LHCN-M2 (cell line): ENCODE data around the gene ACY1. TPM values are rescaled to one million over a fixed set of nuclear protein-coding genes. Genes with fewer than 3 reads are reported as not detected.
A peak's percentile ranks its signal among the peaks of the same experiment; 100 is the strongest.

Source experiments
- DNase-seq: peaks from one replicate; pipeline ENCODE4 v3.0.0-alpha.2; 2012; ENCODE audit warnings: low read depth
- polyA plus RNA-seq: library from polyadenylated mRNA; unstranded; fragments of >200 nt; gene quantifications from one replicate; pipeline ENCODE4 v1.2.1, GENCODE V29; 2012; ENCODE audit warnings: missing spikeins
- total RNA-seq: library from RNA; depleted of rRNA; stranded (reverse); fragments of >200 nt; gene quantifications from 2 replicates; pipeline ENCODE4 v1.2.3, GENCODE V29; 2014; rRNA removed

The ACY1 gene
- total RNA-seq = 60.4 and 75.4 TPM in 2 replicates
- polyA plus RNA-seq = 48.2 TPM

- peak; percentile 79 for DNase-seq
Observed at GRCh38 chr3:51982838-51983577, at the start of gene ACY1. TSS of gene ACY1 (plus strand) at chr3:51983535. CDS start at chr3:51984065, 530 bp downstream.

DNA sequence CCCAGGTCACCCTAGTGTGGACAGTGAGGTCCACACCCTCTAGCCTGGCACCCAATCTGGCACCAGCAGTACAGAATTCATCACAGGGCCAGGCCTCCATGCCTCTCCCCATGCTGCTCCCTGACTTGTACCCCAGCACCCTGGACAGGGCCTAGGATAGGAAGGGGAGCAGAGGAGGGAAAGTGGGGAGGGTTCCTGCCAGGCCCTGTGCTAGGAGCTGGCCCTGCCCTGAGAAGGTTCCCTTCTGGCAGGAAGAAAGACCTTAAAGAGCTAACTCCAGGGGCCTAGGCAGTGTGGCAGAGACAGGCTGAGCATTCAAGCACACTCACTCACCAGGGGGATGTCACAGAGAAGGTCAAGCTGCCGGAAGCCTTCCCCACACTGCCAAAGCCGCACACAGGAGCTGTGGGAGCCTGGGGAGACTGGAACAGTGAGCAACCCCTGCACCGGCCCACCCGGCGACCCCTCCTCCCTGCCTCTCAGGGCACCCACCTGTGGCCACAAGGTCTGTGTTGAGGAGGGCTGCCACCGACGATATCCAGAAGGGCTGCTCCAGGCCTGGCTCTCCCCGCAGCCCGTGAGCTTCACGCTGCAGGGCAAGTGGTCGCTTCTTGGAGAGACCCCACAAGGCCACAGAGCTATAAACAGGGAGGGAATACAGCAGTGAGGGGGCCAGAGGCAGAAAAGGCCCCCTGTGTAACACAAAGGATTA is 49.0 kb upstream of the ACY1 start:
- no peak for DNase-seq

GRCh38 chr3:51934991-51935885 is 48.1 kb upstream of the ACY1 start:
- DNase-seq = no peak

GRCh38 chr3:51935886-51936755 is 47.2 kb upstream of the ACY1 start:
- no peak for DNase-seq

DNA sequence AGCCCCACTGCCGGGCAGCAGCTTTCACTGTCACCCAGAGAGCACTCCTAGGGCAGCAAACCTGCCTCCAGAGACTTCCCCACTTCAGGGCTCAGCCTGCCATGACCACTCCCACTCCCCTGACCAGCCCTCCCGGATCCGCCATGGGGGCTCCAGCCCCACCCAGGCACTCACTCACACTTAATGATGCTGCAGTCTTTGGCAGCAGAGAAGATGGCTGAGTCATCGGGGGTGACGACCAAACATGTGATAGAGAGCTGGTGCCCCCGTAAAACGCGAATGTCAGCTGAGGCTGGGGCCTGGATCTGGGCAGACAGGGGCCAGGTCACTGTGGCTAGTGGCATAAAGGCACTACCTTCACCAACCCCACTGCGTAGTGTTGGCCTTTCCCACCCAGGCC is 46.3 kb upstream of the ACY1 start:
- no peak for DNase-seq

DNA sequence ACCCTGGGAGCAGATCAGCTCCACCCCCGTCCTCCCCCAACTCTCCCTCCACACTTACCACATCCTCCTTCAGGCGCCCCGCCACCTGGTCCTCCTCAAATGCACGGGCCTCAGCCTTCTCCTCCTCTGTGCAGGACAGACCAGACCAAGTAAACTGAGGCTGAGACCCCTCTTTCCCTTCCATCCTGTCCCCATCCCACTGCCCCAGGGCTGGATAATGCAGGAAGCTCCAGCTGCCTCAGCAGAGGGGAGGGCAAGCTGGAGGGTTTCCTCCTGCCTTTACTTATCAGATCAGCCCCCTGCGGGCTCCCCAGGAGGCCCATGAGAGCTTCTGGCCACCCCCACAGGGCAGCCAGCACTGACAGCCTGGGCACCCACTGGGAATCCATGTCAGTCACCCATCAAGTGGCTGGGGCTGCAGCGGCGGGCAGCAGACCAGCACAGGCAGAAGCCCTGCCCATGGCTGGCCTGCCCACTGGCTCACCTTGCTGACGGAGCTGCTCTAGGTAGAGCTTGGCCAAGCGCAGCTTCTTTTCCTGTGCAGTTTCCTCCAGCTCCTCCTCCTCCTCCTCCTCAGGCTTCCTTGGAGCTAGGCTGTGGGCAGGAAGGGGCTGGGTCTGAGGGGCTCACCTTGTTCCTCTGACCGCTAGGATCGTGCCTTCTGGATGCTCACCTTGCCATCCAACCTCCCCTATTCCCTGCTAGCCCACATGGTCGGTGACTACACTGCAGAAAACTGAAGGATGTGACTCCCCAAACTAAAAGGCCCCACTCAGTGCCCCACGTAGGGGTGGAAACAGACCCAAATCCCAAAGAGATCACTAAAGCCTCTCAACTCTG is 45.5 kb upstream of the ACY1 start:
- no peak for DNase-seq

DNA sequence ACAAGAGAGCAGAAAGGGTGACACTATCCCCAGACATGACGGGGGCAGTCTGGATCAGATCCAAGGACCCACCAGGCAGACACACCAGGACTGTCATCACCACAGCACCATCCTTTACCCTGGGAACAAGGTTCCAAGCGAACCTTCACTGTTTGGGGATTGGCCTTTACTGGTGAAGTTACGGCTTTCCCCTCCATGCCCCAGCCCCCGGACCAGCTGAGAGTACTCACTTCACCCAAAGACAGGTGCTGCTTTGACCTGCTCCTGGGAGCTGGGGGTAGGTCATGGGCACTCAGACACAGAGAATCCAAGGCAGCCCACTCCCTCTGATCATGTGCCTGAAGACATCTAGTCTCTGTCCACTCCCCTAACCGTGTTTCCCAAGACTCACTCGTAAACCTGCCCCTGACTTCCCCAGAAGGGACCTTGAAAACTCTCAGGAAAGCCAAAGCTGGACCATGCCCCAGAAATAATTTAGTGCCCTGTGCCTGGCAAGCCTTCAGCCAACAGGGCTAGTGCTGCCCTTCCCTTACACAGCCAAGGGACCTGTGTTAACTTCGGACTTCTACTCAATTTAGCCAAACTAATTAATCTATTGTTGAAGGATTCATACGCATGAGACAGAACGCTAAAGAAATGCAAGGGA is 44.4 kb upstream of the ACY1 start:
- DNase-seq = no peak

GRCh38 chr3:51940648-51941462 is 42.5 kb upstream of the ACY1 start:
- DNase-seq = no peak

GRCh38 chr3:51941463-51941797 is 41.9 kb upstream of the ACY1 start:
- DNase-seq = no peak

DNA sequence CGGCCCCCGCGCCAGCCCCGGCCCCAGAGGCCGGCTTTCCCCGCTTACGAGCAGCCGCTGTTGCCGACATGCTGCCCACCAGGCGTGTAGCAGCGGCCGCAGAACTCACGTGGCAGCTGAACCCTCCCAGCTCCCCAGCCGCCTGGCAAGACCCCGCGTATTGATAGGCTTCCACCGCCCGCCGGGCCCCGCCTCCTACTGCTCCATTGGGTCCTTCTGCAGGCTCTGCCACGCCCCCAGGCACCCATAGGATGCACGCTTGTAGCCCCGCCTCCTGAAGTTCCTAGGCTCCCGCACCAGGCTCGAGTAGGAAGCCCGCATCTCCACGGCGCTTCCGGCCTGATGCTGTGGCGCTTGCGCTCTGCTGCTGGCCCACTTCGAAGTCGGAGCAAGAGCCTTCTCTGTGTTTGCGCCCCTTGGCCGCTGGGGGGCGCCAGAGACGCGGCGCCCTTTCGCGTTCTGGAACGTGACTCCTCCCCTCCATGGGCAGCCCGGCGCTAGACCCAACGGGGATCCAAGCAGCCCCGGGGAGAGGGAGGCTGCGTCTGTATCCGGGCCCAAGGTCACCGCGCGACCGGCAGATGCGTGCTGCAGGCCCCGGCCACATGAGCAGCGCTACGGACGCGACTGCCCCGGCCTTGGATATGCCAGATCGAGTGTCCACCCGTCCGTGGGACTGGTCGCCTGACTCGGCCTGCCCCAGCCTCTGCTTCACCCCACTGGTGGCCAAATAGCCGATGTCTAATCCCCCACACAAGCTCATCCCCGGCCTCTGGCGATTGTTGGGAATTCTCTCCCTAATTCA is 41.3 kb upstream of the ACY1 start, which contains the start of the genes PARP3 and RRP9:
PARP3 (plus strand) TSS at position 566 of the 805 bp plus-strand sequence. CDS start 993 bp downstream, outside the sequence.
RRP9 (minus strand) TSS at position 107 of the 805 bp plus-strand sequence; CDS start at position 70, 37 bp downstream.
- DNase-seq = peak; percentile 99

- DNase-seq = peak; percentile 65
Observed at GRCh38 chr3:51942603-51943450, 40.5 kb upstream of the ACY1 start.

DNA sequence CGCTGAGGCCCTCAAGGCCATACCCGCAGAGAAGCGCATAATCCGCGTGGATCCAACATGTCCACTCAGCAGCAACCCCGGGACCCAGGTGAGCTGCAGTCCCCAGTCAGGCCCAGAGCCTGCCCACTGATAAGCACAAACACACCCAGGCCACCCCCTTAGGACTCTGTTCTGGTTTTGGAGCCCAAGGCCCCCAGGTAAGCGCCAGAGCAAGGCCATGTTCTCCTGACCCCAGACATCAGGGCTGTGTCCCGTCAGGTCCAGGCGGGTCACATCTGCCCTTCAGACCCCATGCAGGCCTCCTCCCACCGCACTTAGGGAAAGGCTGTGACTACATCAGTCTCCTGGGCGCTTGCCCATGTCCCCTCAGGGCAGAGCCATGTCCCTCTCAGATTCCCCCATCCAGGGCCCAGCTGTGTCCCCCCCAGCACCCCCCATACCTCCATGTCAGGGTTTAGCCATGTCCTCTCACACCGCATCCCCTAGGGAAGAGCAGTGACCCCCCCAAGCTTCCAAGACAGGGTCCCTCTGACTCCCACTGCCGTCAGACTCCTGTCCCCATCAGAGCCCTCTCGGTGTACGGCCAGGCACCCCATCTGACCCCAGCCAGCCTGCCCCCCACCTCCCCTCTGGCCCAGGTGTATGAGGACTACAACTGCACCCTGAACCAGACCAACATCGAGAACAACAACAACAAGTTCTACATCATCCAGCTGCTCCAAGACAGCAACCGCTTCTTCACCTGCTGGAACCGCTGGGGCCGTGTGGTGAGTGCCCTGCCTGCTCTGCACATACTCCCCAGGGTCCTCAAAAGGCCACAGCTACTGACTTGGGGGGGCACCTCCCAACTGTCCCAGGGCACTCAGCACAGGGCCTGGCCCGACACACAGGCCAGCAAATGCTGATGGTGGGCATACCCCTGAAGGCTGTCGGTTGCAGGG is 39.6 kb upstream of the ACY1 start:
- DNase-seq = no peak

DNA sequence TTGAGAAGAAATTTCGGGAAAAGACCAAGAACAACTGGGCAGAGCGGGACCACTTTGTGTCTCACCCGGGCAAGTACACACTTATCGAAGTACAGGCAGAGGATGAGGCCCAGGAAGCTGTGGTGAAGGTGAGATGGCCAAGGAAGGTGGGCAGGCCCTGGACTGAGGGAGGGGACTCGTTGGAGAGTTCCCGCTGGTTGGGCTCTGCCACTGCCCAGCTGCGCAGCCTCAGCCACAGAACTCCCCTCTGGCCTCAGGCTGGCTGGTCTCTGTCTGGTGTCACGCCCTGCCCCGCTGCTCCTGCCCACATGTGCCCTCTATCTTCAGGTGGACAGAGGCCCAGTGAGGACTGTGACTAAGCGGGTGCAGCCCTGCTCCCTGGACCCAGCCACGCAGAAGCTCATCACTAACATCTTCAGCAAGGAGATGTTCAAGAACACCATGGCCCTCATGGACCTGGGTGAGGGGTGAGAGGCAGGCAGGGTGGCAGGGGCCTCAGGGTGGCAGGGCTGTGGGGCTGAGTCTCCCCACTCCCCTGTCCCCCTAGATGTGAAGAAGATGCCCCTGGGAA is 38.8 kb upstream of the ACY1 start:
- DNase-seq = no peak

- no peak for DNase-seq
Observed at GRCh38 chr3:51945031-51945840, 38.1 kb upstream of the ACY1 start.
